Mammary epithelial cell (primary cell): ENCODE measurements around the gene RRP1.

Source experiments
- CTCF ChIP-seq, 2 donors: IDR thresholded peaks in 1 of 2; conservative IDR thresholded peaks in 1 of 2; 2 replicates each; pipeline ENCODE4 v1.5.1; 2011 to 2012; ENCODE audit warnings: inconsistent platforms in 2 of 2, low read length in 2 of 2, mild to moderate bottlenecking in 2 of 2, control low read depth in 1 of 2, low read depth in 1 of 2; ENCODE audit not compliant: insufficient read depth in 1 of 2; ENCODE audit errors: extremely low read depth in 1 of 2
- EZH2 ChIP-seq: IDR thresholded peaks from 2 replicates; pipeline ENCODE4 v1.6.1; 2012; ENCODE audit warnings: low read length, inconsistent platforms, borderline replicate concordance

- TF ChIP-seq EZH2 = no peak
- no peak for TF ChIP-seq CTCF (conservative IDR thresholded peaks at IDR 0.05 in 1 of 2, IDR thresholded peaks at IDR 0.05 in 1 of 2; ENCODE audit: extremely low read depth in 1 of 2, insufficient read depth in 1 of 2, low read depth in 1 of 2, low read length in 2 of 2)
Measured at GRCh38 chr21:43772425-43772821, 17.0 kb upstream of the RRP1 start.
